ENCODE measurements around the gene ECM1.

Gene ECM1

DNA sequence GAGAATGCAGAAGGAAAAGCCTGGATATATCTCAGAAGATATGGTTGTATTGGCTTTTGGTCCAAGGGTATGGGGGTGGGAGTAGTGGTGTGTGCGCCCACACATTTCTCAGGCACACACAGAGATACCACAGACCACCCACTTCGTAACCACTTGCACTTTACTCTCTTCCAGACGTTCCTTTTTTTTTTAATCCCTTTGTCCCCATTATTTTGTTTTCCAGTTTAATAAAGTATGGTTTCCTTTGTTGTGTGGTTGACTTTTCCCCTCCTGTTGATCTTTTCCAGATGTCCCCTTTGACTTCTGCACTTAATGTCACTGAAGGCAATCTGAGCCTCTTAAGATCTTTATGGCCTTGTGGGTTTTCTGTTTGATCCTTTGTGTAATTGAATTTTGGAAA lies 31.2 kb upstream of the ECM1 start:
- H3K27me3 ChIP-seq (ENCODE audit: insufficient read depth, poor library complexity, severe bottlenecking) = no peaks in the 10 kb centered on the region
- DNase-seq (ENCODE audit: low read depth in 1 of 2, low spot score in 1 of 2) = no peak
- H3K4me3 ChIP-seq (replicated peaks; ENCODE audit: insufficient read depth, low read length) = no peak overlapping the region
- no peak for TF ChIP-seq SPI1 (IDR thresholded peaks at IDR 0.05; ENCODE audit: borderline replicate concordance, low read depth)
- TF ChIP-seq, protein P1, sequence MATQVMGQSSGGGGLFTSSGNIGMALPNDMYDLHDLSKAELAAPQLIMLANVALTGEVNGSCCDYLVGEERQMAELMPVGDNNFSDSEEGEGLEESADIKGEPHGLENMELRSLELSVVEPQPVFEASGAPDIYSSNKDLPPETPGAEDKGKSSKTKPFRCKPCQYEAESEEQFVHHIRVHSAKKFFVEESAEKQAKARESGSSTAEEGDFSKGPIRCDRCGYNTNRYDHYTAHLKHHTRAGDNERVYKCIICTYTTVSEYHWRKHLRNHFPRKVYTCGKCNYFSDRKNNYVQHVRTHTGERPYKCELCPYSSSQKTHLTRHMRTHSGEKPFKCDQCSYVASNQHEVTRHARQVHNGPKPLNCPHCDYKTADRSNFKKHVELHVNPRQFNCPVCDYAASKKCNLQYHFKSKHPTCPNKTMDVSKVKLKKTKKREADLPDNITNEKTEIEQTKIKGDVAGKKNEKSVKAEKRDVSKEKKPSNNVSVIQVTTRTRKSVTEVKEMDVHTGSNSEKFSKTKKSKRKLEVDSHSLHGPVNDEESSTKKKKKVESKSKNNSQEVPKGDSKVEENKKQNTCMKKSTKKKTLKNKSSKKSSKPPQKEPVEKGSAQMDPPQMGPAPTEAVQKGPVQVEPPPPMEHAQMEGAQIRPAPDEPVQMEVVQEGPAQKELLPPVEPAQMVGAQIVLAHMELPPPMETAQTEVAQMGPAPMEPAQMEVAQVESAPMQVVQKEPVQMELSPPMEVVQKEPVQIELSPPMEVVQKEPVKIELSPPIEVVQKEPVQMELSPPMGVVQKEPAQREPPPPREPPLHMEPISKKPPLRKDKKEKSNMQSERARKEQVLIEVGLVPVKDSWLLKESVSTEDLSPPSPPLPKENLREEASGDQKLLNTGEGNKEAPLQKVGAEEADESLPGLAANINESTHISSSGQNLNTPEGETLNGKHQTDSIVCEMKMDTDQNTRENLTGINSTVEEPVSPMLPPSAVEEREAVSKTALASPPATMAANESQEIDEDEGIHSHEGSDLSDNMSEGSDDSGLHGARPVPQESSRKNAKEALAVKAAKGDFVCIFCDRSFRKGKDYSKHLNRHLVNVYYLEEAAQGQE (IDR thresholded peaks at IDR 0.05; ENCODE audit: insufficient replicate concordance, low read depth) = no peak
- TF ChIP-seq GABPA (IDR thresholded peaks at IDR 0.05; ENCODE audit: low read depth) = no peak
- TF ChIP-seq, protein P2, sequence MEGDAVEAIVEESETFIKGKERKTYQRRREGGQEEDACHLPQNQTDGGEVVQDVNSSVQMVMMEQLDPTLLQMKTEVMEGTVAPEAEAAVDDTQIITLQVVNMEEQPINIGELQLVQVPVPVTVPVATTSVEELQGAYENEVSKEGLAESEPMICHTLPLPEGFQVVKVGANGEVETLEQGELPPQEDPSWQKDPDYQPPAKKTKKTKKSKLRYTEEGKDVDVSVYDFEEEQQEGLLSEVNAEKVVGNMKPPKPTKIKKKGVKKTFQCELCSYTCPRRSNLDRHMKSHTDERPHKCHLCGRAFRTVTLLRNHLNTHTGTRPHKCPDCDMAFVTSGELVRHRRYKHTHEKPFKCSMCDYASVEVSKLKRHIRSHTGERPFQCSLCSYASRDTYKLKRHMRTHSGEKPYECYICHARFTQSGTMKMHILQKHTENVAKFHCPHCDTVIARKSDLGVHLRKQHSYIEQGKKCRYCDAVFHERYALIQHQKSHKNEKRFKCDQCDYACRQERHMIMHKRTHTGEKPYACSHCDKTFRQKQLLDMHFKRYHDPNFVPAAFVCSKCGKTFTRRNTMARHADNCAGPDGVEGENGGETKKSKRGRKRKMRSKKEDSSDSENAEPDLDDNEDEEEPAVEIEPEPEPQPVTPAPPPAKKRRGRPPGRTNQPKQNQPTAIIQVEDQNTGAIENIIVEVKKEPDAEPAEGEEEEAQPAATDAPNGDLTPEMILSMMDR (IDR thresholded peaks at IDR 0.05; ENCODE audit: insufficient read depth, low read length) = no peak
- no peak for TF ChIP-seq POLR2AphosphoS5 (IDR thresholded peaks at IDR 0.05; ENCODE audit: low read depth)
- no peak overlapping the region for H3K27ac ChIP-seq (replicated peaks)

DNA sequence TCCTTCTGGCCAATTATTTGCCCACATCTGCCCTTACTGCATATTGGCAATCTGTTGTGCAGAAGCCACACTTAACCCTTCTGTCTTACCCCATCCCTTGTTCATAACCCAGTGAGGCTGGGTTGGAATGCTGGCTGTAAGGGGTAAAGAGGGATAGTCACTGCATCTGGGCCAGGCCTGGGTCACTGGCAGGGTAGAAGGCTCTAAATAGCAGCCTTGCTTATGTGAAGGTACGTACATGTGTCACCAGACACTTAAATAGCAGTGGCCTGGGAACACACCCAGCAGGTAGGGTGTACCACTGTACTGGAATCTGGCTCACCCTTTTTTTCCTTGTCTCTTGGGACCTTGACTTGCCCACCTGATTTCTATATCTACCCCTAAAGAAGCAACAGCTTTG lies 30.6 kb upstream of the ECM1 start:
- H3K27ac ChIP-seq (replicated peaks) = no peak overlapping the region
- no peak for DNase-seq (ENCODE audit: low read depth in 1 of 2, low spot score in 1 of 2)
- H3K27me3 ChIP-seq (ENCODE audit: insufficient read depth, poor library complexity, severe bottlenecking) = no peaks in the 10 kb centered on the region
- no peak overlapping the region for H3K4me3 ChIP-seq (replicated peaks; ENCODE audit: insufficient read depth, low read length)
- TF ChIP-seq, protein P1 (IDR thresholded peaks at IDR 0.05; ENCODE audit: insufficient replicate concordance, low read depth) = no peak
- TF ChIP-seq, protein P2 (IDR thresholded peaks at IDR 0.05; ENCODE audit: insufficient read depth, low read length) = no peak
- no peak for TF ChIP-seq SPI1 (IDR thresholded peaks at IDR 0.05; ENCODE audit: borderline replicate concordance, low read depth)

DNA sequence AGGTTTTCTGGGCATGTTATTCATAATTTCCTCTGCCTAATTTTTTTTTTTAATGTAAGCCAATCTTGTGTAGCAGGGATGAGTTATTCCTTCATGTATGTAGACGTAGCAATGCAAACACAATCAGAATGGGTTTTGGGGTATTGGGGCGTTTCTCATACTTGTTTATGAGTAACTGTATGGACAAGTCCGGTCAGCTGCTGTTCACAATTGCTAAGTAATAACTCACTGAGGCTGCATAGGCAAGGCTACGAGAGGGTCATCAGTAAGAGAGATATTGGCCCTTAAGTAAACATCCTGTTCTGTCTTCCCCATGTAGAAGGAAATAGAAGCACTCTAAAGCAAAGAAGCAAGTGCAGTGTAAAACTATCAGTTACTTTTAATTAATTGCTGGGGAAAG lies 30.2 kb upstream of the ECM1 start:
- H3K4me3 ChIP-seq (replicated peaks; ENCODE audit: insufficient read depth, low read length) = no peak overlapping the region
- no peak for DNase-seq (ENCODE audit: low read depth in 1 of 2, low spot score in 1 of 2)
- H3K27ac ChIP-seq (replicated peaks) = no peak overlapping the region
- H3K27me3 ChIP-seq (ENCODE audit: insufficient read depth, poor library complexity, severe bottlenecking) = no peaks in the 10 kb centered on the region
- TF ChIP-seq POLR2AphosphoS5 (IDR thresholded peaks at IDR 0.05; ENCODE audit: low read depth) = no peak
- TF ChIP-seq GABPA (IDR thresholded peaks at IDR 0.05; ENCODE audit: low read depth) = no peak
- TF ChIP-seq, protein P2 (IDR thresholded peaks at IDR 0.05; ENCODE audit: insufficient read depth, low read length) = no peak
- TF ChIP-seq SPI1 (IDR thresholded peaks at IDR 0.05; ENCODE audit: borderline replicate concordance, low read depth) = no peak

DNA sequence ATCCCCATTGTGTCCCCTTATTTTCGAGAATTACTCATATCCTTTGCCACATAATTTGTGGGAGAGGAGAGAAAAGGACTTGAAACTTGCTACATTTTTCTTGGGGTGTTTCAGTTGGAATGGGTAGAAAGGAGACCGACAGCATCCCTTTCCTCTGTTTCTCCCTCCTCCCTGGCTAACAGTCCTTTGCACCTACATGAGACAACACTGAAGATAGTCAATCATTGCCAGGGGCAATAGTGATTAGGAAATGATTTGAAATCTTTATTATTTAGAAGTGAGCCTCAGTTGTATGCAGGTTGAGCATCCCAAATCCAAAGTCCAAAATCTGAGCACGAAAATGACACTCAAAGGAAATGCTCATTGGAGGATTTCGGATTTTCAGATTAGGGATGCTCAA lies 28.5 kb upstream of the ECM1 start:
- no peaks in the 10 kb centered on the region for H3K27me3 ChIP-seq (ENCODE audit: insufficient read depth, poor library complexity, severe bottlenecking)
- TF ChIP-seq, protein P2 (IDR thresholded peaks at IDR 0.05; ENCODE audit: insufficient read depth, low read length) = no peak
- TF ChIP-seq, protein P1 (IDR thresholded peaks at IDR 0.05; ENCODE audit: insufficient replicate concordance, low read depth) = no peak
- TF ChIP-seq SPI1 (IDR thresholded peaks at IDR 0.05; ENCODE audit: borderline replicate concordance, low read depth) = no peak
- TF ChIP-seq POLR2AphosphoS5 (IDR thresholded peaks at IDR 0.05; ENCODE audit: low read depth) = no peak
- no peak for TF ChIP-seq GABPA (IDR thresholded peaks at IDR 0.05; ENCODE audit: low read depth)
- no peak overlapping the region for H3K27ac ChIP-seq (replicated peaks)
- DNase-seq (ENCODE audit: low read depth in 1 of 2, low spot score in 1 of 2) = no peak
- no peak overlapping the region for H3K4me3 ChIP-seq (replicated peaks; ENCODE audit: insufficient read depth, low read length)
